Measurements from ENCODE around the gene LRRK2. TPM values are rescaled to one million over a fixed set of nuclear protein-coding genes. Genes with fewer than 3 reads are reported as not detected.

Gene LRRK2
- total and polyA plus RNA-seq, 2 of the 8 experiments (the other 6 are each of a cell fraction or from before 2014, with no cell fraction given) = 0.06 to 0.13 TPM

GRCh38 chr12:40204337-40204736, 20.5 kb upstream of the LRRK2 start:
- TF ChIP-seq CEBPB (IDR thresholded peaks at IDR 0.05; ENCODE audit: low read depth, low read length) = peak; percentile 88
- TF ChIP-seq HDAC6 (IDR thresholded peaks at IDR 0.05; ENCODE audit: low read depth, low read length) = no peak

More at GRCh38 chr12:40204337-40204736, 20.5 kb upstream of the LRRK2 start:
- Histone ChIP-seq H3K36me3 (ENCODE audit: control insufficient read depth in 2 of 4, insufficient read depth in 4 of 4, low read length in 3 of 4) (no peaks in the 10 kb centered on the region), H3K4me3 (ENCODE audit: extremely low read depth in 1 of 4, insufficient read depth in 2 of 4, low read depth in 3 of 4, low read length in 4 of 4) (no peak overlapping the region), H4K8ac (ENCODE audit: extremely low read depth, insufficient read depth, low read length) (no peak overlapping the region), H2BK120ac (replicated peaks; ENCODE audit: low read depth, low read length) (no peak overlapping the region), H3K79me2 (ENCODE audit: control insufficient read depth in 1 of 2, insufficient read depth in 2 of 2, low read length in 2 of 2) (no peaks in the 10 kb centered on the region), H3K4me1 (replicated peaks in 1 of 4; ENCODE audit: control insufficient read depth in 3 of 4, insufficient read depth in 4 of 4, low read length in 3 of 4) (no peaks in the 10 kb centered on the region), H2AK5ac (ENCODE audit: low read depth, low read length) (no peak overlapping the region), H3K23ac (ENCODE audit: insufficient read length) (no peak overlapping the region), H3K18ac (ENCODE audit: extremely low read depth, low read length) (no peak overlapping the region), H3K4ac (replicated peaks; ENCODE audit: insufficient read length, low read depth, low read length) (no peak overlapping the region), H3K9ac (replicated peaks in 1 of 4; ENCODE audit: extremely low read depth in 1 of 4, low read depth in 3 of 4, low read length in 3 of 4) (no peak overlapping the region), H2BK20ac (ENCODE audit: low read length) (no peak overlapping the region), H3K4me2 (ENCODE audit: insufficient read depth in 1 of 2, low read depth in 2 of 2, low read length in 2 of 2) (no peak overlapping the region), H3K27ac (ENCODE audit: low read depth, low read length) (no peak overlapping the region), H4K20me1 (replicated peaks in 1 of 2; ENCODE audit: control insufficient read depth in 1 of 2, insufficient read depth in 2 of 2, low read length in 2 of 2) (no peaks in the 10 kb centered on the region), H2BK12ac (ENCODE audit: low read depth, low read length) (no peak overlapping the region), H3K79me1 (ENCODE audit: low read depth, low read length) (no peaks in the 10 kb centered on the region), H4K91ac (replicated peaks; ENCODE audit: insufficient read length, low read length) (no peak overlapping the region), H3K9me3 (ENCODE audit: insufficient read depth in 2 of 2, low read depth in 1 of 2, low read length in 1 of 2) (no peaks in the 10 kb centered on the region), H2BK5ac (ENCODE audit: low read depth, low read length) (no peak overlapping the region), H3K56ac (replicated peaks; ENCODE audit: insufficient read length, low read depth, low read length) (no peak overlapping the region), H2AFZ (ENCODE audit: low read length) (no peak overlapping the region), H3K14ac (ENCODE audit: insufficient read length) (no peak overlapping the region), H3K27me3 (replicated peaks in 1 of 4; ENCODE audit: control insufficient read depth in 3 of 4, extremely low read depth in 1 of 4, insufficient read depth in 3 of 4, low read length in 3 of 4) (no peaks in the 10 kb centered on the region), H3K23me2 (ENCODE audit: low read depth, low read length) (no peaks in the 10 kb centered on the region), H4K5ac (ENCODE audit: insufficient read length, low read depth, low read length) (no peak overlapping the region), H2BK15ac (ENCODE audit: low read length) (no peak overlapping the region)
- 97% methylated on average over 3 of the region's 3 CpGs; no CpG with 5 or more reads in 1 of the 2 experiments for WGBS, 2 experiments (ENCODE audit: extremely low coverage in 1 of 2, insufficient coverage in 1 of 2, insufficient read length in 1 of 2, insufficient replicate concordance in 2 of 2, low coverage in 1 of 2, low lambda C conversion rate in 2 of 2, missing lambda C conversion rate in 1 of 2)
- FAIRE-seq (no peak), DNase-seq (ENCODE audit: low read depth in 1 of 2, low spot score in 2 of 2) (no peak)
- CTCF ChIA-PET (ENCODE audit: partially characterized antibody) = no interaction called here
- POLR2A ChIA-PET (ENCODE audit: partially characterized antibody) = no interaction called here
